Measurements from ENCODE around the gene MASP2. TPM values are rescaled to one million over a fixed set of nuclear protein-coding genes. Genes with fewer than 3 reads are reported as not detected.
"Not testable (repeated sequence)": the region's sequence is repeated elsewhere in the genome, so short reads cannot be mapped to it uniquely, and the experiment has no call there.

MASP2 gene
- total and polyA plus RNA-seq, 9 of the 15 experiments (the other 6 are each of a cell fraction or from before 2014, with no cell fraction given), result 0.01 to 0.23 (median 0.06) TPM; not detected in 3

DNA sequence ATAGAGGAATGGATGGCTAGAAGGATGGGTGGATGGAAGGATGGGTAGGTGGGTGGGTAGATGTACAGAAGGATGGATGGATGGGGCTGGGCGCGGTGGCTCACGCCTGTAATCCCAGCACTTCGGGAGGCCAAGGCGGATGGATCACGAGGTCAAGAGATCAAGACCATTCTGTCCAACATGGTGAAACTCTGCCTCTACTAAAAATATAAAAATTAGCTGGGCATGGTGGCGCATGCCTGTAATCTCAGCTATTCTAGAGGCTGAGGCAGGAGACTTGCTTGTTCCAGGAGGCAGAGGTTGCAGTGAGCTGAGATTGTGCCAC lies 7.0 kb downstream of the MASP2 start:
- H3K9ac ChIP-seq (ENCODE audit: insufficient read depth in 1 of 2, low read depth in 2 of 2, low read length in 2 of 2); ATAC-seq; H4K20me1 ChIP-seq (replicated peaks; ENCODE audit: control insufficient read depth, insufficient read depth, low read length); H3K27ac ChIP-seq (ENCODE audit: extremely low read depth, low read depth, low read length); H3K9me1 ChIP-seq (ENCODE audit: control insufficient read depth, insufficient read depth, low read length); H2AFZ ChIP-seq (ENCODE audit: low read depth, low read length); H3K4me3 ChIP-seq; DNase-seq (ENCODE audit: extremely low read depth in 1 of 4, low spot score in 3 of 4); H3K9me3 ChIP-seq (replicated peaks; ENCODE audit: control insufficient read depth, insufficient read depth, low read depth, low read length); H3K4me1 ChIP-seq (replicated peaks in 1 of 2; ENCODE audit: control insufficient read depth in 2 of 2, insufficient read depth in 2 of 2, low read length in 2 of 2); H3K79me2 ChIP-seq (ENCODE audit: control insufficient read depth, insufficient read depth, low read length); in situ Hi-C loops (cut with MboI); H3K36me3 ChIP-seq (ENCODE audit: control insufficient read depth, insufficient read depth, low read length); FAIRE-seq; CTCF ChIA-PET (ENCODE audit: low intra/inter-chr PET ratio); H3K4me2 ChIP-seq (ENCODE audit: insufficient read depth, low read length); POLR2A ChIA-PET; BruUV-seq (replicated peaks); intact Hi-C loops (cut with micrococcal nuclease): not testable (repeated sequence)
- 1% methylated on average over 7 of the region's 7 CpGs for WGBS (ENCODE audit: insufficient coverage, low coverage, missing lambda C conversion rate)
- peaks cover 4 to 15% of the 10 kb centered on the region in 2 experiments for H3K27me3 ChIP-seq (ENCODE audit: control insufficient read depth in 2 of 2, insufficient read depth in 2 of 2, low read length in 2 of 2)

- Histone ChIP-seq H3K9me1 (ENCODE audit: control insufficient read depth, insufficient read depth, low read length) (no peaks in the 10 kb centered on the region), H3K9me3 (replicated peaks; ENCODE audit: control insufficient read depth, insufficient read depth, low read depth, low read length) (no peaks in the 10 kb centered on the region), H4K20me1 (replicated peaks; ENCODE audit: control insufficient read depth, insufficient read depth, low read length) (no peaks in the 10 kb centered on the region), H3K79me2 (ENCODE audit: control insufficient read depth, insufficient read depth, low read length) (no peaks in the 10 kb centered on the region), H3K4me3 (no peak overlapping the region), H3K9ac (ENCODE audit: insufficient read depth in 1 of 2, low read depth in 2 of 2, low read length in 2 of 2) (no peak overlapping the region), H2AFZ (ENCODE audit: low read depth, low read length) (no peak overlapping the region), H3K4me2 (ENCODE audit: insufficient read depth, low read length) (no peak overlapping the region), H3K36me3 (ENCODE audit: control insufficient read depth, insufficient read depth, low read length) (no peaks in the 10 kb centered on the region), H3K4me1 (replicated peaks in 1 of 2; ENCODE audit: control insufficient read depth in 2 of 2, insufficient read depth in 2 of 2, low read length in 2 of 2) (peaks cover 0 to under 1% of the 10 kb centered on the region in 2 experiments; a peak in 1 of 5 replicates), H3K27me3 (ENCODE audit: control insufficient read depth in 2 of 2, insufficient read depth in 2 of 2, low read length in 2 of 2) (peaks cover 8 to 17% of the 10 kb centered on the region in 2 experiments), H3K27ac (ENCODE audit: extremely low read depth, low read depth, low read length) (no peak overlapping the region)
- 0% methylated on average over 2 of the region's 2 CpGs for WGBS (ENCODE audit: insufficient coverage, low coverage, missing lambda C conversion rate)
- BruUV-seq (replicated peaks), result no TSS peak
- CTCF ChIA-PET (ENCODE audit: low intra/inter-chr PET ratio), result no interaction called here
- FAIRE-seq, result no peak
- POLR2A ChIA-PET, result interaction anchor here (0.8 kb wide), 1 partner anchor 13 kb away, joined by 3 read pairs; no protein-coding TSS in a partner anchor
- in situ Hi-C loops (cut with MboI) (no loop called here), intact Hi-C loops (cut with micrococcal nuclease) (loop anchor here (5.0 to 10.0 kb wide), 4 partner anchors 193 to 685 kb away; no protein-coding TSS in a partner anchor)
- no peak for ATAC-seq
- no peak for DNase-seq (ENCODE audit: extremely low read depth in 1 of 4, low spot score in 3 of 4)
- TF ChIP-seq TGIF2 (CRISPR knock-in tag; IDR thresholded peaks at IDR 0.05) (no peak), TCFL5 (CRISPR knock-in tag; conservative IDR thresholded peaks at IDR 0.05) (no peak), CREBBP (IDR thresholded peaks at IDR 0.05; ENCODE audit: low read depth, low read length) (peak; percentile 8), SETDB1 (IDR thresholded peaks at IDR 0.05; ENCODE audit: low read length) (no peak), POLR2AphosphoS5 (IDR thresholded peaks at IDR 0.05; ENCODE audit: control insufficient read depth, insufficient read depth, low read depth, low read length) (no peak), RAD21 (CRISPR knock-in tag; conservative IDR thresholded peaks at IDR 0.05 in 1 of 2, IDR thresholded peaks at IDR 0.05 in 1 of 2) (no peak), PTBP1 (IDR thresholded peaks at IDR 0.05; ENCODE audit: low read depth, low read length) (no peak), IRF1 (CRISPR knock-in tag; IDR thresholded peaks at IDR 0.05; ENCODE audit: borderline replicate concordance) (no peak), PHB2 (IDR thresholded peaks at IDR 0.05; ENCODE audit: low read depth) (0 out of 2 replicates have a peak, but pooled peaks have one; percentile 14), ESRRA (IDR thresholded peaks at IDR 0.05; ENCODE audit: borderline replicate concordance, low read depth) (no peak), ZBED1 (IDR thresholded peaks at IDR 0.05) (no peak), ZNF133 (CRISPR knock-in tag; IDR thresholded peaks at IDR 0.05) (no peak)
- TF ChIP-seq, protein P1, sequence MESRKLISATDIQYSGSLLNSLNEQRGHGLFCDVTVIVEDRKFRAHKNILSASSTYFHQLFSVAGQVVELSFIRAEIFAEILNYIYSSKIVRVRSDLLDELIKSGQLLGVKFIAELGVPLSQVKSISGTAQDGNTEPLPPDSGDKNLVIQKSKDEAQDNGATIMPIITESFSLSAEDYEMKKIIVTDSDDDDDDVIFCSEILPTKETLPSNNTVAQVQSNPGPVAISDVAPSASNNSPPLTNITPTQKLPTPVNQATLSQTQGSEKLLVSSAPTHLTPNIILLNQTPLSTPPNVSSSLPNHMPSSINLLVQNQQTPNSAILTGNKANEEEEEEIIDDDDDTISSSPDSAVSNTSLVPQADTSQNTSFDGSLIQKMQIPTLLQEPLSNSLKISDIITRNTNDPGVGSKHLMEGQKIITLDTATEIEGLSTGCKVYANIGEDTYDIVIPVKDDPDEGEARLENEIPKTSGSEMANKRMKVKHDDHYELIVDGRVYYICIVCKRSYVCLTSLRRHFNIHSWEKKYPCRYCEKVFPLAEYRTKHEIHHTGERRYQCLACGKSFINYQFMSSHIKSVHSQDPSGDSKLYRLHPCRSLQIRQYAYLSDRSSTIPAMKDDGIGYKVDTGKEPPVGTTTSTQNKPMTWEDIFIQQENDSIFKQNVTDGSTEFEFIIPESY (CRISPR knock-in tag; IDR thresholded peaks at IDR 0.05), result no peak
Measured at GRCh38 chr1:11039351-11040104, 7.5 kb downstream of the MASP2 start.
